Measurements from ENCODE around the gene CEP85L.

Gene CEP85L

DNA sequence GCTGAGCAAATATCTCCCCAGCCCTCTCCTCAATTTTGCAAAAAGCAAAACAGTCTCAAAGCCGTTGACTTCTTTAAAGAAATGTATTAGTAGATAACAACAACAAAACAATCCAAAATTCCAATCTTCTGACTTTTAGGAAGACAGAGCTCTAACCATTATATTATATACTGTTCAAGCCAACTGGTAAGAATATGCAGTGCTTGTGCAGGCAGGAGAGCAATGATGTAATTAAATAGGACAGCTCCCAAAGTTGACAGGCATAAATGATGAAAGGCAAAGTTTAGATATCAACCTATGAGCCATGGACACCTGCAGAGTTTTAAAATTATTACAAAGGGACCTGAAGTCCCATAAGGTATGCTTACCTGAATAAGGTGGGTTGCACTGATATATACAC, 16.6 kb upstream of the CEP85L start:
- Histone ChIP-seq H3K4me1 (no peaks in the 10 kb centered on the region), H3K9me3 (no peaks in the 10 kb centered on the region), H3K27ac (no peak overlapping the region), H3K36me3 (no peaks in the 10 kb centered on the region), H3K27me3 (no peaks in the 10 kb centered on the region), H3K4me3 (no peak overlapping the region)
- no peak for DNase-seq
- intact Hi-C loops (cut with DNase I; ENCODE audit: low total_unique reads) = no loop called here
- TF ChIP-seq, protein P1, sequence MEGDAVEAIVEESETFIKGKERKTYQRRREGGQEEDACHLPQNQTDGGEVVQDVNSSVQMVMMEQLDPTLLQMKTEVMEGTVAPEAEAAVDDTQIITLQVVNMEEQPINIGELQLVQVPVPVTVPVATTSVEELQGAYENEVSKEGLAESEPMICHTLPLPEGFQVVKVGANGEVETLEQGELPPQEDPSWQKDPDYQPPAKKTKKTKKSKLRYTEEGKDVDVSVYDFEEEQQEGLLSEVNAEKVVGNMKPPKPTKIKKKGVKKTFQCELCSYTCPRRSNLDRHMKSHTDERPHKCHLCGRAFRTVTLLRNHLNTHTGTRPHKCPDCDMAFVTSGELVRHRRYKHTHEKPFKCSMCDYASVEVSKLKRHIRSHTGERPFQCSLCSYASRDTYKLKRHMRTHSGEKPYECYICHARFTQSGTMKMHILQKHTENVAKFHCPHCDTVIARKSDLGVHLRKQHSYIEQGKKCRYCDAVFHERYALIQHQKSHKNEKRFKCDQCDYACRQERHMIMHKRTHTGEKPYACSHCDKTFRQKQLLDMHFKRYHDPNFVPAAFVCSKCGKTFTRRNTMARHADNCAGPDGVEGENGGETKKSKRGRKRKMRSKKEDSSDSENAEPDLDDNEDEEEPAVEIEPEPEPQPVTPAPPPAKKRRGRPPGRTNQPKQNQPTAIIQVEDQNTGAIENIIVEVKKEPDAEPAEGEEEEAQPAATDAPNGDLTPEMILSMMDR (IDR thresholded peaks at IDR 0.05) = no peak

DNA sequence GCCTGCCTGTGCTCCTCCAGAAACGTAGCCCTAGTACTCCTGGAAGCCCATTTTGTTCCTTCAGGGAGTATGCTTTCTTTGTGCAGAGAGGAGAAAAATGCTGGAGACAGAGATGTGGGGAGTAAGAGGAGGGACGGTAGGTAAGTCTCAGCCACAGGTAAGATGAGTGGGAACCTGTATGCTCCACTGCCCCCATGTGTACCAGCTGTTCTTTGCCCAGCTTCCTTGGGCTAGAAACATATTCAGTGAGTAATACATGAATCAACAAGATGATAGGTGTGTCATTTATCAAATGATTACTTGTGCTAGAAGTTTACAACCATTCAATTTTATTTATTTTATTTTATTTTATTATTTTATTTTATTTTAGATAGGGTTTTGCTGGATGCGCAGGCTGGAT, 13.6 kb upstream of the CEP85L start:
- TF ChIP-seq, protein P1 (IDR thresholded peaks at IDR 0.05) = no peak
- intact Hi-C loops (cut with DNase I; ENCODE audit: low total_unique reads) = no loop called here
- H3K36me3 ChIP-seq = no peaks in the 10 kb centered on the region
- no peak for DNase-seq
- H3K27ac ChIP-seq = no peak overlapping the region
- no peaks in the 10 kb centered on the region for H3K27me3 ChIP-seq
- no peak overlapping the region for H3K4me3 ChIP-seq
- no peaks in the 10 kb centered on the region for H3K9me3 ChIP-seq
- no peaks in the 10 kb centered on the region for H3K4me1 ChIP-seq

DNA sequence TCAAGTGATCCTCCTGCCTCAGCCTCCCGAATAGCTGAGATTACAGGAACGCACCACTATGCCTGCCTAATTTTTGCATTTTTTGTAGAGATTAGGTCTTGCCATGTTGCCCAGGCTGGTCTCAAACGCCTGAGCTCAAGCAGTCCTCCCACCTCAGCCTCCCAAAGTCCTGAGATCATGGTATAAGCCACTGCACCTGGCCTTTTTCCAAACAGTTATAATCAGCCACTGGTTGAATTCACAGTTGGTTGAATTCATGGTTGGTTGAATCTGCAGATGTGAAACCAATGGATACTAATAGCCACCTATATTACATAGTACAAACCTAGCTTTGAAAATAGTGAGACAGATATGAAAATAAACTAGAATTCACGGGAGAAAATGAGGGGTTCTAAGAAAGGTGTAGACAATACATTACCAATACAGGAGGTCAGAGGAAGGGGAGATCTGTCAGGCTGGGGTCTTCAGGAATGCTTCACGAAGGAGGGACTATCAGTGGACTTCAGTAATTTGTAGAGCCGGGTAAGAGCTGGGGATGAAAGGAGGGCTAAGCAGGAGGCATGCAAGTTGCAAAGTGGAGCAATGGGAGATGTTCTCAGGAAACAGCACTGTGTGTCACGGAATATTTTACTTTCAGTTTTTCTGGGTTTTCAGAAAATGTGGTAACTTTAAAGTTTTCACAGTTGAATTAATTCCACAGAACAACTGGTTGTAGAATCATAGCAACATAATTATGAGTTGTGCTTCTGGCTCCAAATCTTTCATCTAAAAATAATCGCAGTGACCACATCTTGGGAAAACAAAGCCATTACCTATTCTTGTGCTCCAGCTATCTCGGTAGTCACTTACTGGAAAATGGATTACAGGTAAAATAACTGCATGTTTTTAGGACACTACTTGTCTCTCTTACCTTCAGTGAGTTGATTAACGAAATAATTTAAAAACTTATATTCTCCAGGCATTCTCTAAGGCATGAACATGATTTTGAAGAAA, 12.9 kb upstream of the CEP85L start:
- Histone ChIP-seq H3K9me3 (no peaks in the 10 kb centered on the region), H3K27me3 (no peaks in the 10 kb centered on the region), H3K27ac (no peak overlapping the region), H3K36me3 (no peaks in the 10 kb centered on the region), H3K4me1 (no peaks in the 10 kb centered on the region), H3K4me3 (no peak overlapping the region)
- DNase-seq = no peak
- intact Hi-C loops (cut with DNase I; ENCODE audit: low total_unique reads) = no loop called here
- TF ChIP-seq, protein P1 (IDR thresholded peaks at IDR 0.05) = no peak

DNA sequence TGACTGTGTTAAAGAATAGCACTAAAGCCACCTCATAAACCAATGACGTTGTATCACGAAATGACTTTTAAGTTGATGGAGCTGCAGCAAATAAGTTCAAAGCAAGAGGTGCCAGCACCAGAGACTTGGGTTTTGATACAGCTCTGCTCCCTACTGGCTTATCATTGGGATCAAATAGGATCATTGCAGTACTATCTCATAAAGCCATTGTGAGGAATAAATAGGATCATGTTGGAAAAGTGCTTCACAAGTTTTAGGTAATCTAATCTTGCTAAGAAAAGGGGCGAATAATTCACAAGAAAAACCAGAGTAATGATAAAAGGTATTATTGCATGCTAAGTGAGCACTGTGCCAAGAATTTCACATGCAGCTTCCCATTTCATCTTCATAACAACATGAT, 10.4 kb upstream of the CEP85L start:
- Histone ChIP-seq H3K4me1 (peaks cover 0 to 13% (median 5%) of the 10 kb centered on the region in 4 donors), H3K27ac (no peak overlapping the region), H3K9me3 (no peaks in the 10 kb centered on the region), H3K36me3 (no peaks in the 10 kb centered on the region), H3K4me3 (no peak overlapping the region), H3K27me3 (no peaks in the 10 kb centered on the region)
- no peak for DNase-seq
- intact Hi-C loops (cut with DNase I; ENCODE audit: low total_unique reads) = no loop called here
- TF ChIP-seq, protein P1 (IDR thresholded peaks at IDR 0.05) = no peak

DNA sequence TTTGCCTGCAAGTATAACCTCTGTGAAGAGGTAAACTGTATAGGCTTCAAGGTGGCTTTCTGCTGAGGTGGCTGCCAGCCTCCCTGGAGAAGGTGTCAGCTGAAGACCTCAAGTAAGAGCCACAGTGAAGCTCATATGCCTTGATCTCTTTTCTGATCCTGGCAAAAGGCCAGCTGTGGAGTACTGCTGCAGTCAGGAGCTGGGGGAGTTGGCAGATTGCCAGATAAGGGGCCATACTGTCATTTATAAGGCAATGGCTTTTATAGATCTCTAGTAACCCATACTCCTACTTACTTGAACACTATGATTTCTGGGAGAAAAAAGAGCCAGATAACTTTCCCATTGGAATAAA, 8.8 kb upstream of the CEP85L start:
- Histone ChIP-seq H3K9me3 (no peaks in the 10 kb centered on the region), H3K27me3 (no peaks in the 10 kb centered on the region), H3K36me3 (no peaks in the 10 kb centered on the region), H3K4me3 (no peak overlapping the region), H3K27ac (no peak overlapping the region), H3K4me1 (peaks cover 0 to 13% (median 5%) of the 10 kb centered on the region in 4 donors)
- TF ChIP-seq, protein P1 (IDR thresholded peaks at IDR 0.05) = no peak
- intact Hi-C loops (cut with DNase I; ENCODE audit: low total_unique reads) = no loop called here
- DNase-seq = no peak
